Suprapubic skin (tissue), 4 donors: ENCODE results near the gene C12orf54. TPM values are rescaled to one million over a fixed set of nuclear protein-coding genes. Genes with fewer than 3 reads are reported as not detected.

Source experiments
- DNase-seq, 2 donors: peaks; one replicate each; pipeline ENCODE4 v3.0.0-alpha.2; 2019; ENCODE audit warnings: low spot score in 2 of 2
- H3K27ac ChIP-seq: fragments of 200-600 bp; sonication (generic); one replicate; pipeline ENCODE4 v1.5.1; 2019
- H3K27me3 ChIP-seq: fragments of 200-600 bp; sonication (generic); one replicate; pipeline ENCODE4 v1.5.1; 2019
- H3K36me3 ChIP-seq: fragments of 200-600 bp; sonication (generic); one replicate; pipeline ENCODE4 v1.5.1; 2019
- H3K4me1 ChIP-seq: fragments of 200-600 bp; sonication (generic); one replicate; pipeline ENCODE4 v1.5.1; 2019
- H3K4me3 ChIP-seq: fragments of 200-600 bp; sonication (generic); one replicate; pipeline ENCODE4 v1.5.1; 2019; ENCODE audit warnings: mild to moderate bottlenecking
- H3K9me3 ChIP-seq: fragments of 200-600 bp; sonication (generic); one replicate; pipeline ENCODE4 v1.5.1; 2019
- EP300 ChIP-seq: sonication (generic); formaldehyde crosslinking; IDR thresholded peaks from one replicate; pipeline ENCODE4 v1.6.1; 2017; ENCODE audit warnings: antibody characterized with exemption
- POLR2A ChIP-seq, 2 donors: fragments of 450-650 bp; IDR thresholded peaks; one replicate each; pipeline ENCODE4 v1.6.1; 2017; ENCODE audit warnings: antibody characterized with exemption in 2 of 2, mild to moderate bottlenecking in 2 of 2, moderate library complexity in 2 of 2
- POLR2AphosphoS5 ChIP-seq, 3 donors: sonication (generic); formaldehyde crosslinking; IDR thresholded peaks; one replicate each; pipeline ENCODE4 v1.6.1; 2017; ENCODE audit warnings: antibody characterized with exemption in 3 of 3
- WGBS: methylation state at CpG from one replicate; pipeline ENCODE4 v1.1.5; 2018; 5-methylcytosine and 5-hydroxymethylcytosine counted together
- total RNA-seq, 4 donors: library from RNA; depleted of rRNA; stranded (reverse); fragments of >200 nt; gene quantifications; one replicate each; pipeline ENCODE4 v1.1.0, GENCODE V29; 2016
- TF ChIP-seq, protein P1 (sequence below), 2 donors: fragments of 200-600 bp in 1 of 2; fragments of 450-650 bp in 1 of 2; sonication (generic) in 1 of 2; IDR thresholded peaks; one replicate each; pipeline ENCODE4 v1.5.1; 2016 to 2019; ENCODE audit warnings: antibody characterized with exemption in 2 of 2, mild to moderate bottlenecking in 1 of 2, moderate library complexity in 1 of 2

Gene C12orf54
- total RNA-seq, 4 donors from 2014 or later, result not detected

DNA sequence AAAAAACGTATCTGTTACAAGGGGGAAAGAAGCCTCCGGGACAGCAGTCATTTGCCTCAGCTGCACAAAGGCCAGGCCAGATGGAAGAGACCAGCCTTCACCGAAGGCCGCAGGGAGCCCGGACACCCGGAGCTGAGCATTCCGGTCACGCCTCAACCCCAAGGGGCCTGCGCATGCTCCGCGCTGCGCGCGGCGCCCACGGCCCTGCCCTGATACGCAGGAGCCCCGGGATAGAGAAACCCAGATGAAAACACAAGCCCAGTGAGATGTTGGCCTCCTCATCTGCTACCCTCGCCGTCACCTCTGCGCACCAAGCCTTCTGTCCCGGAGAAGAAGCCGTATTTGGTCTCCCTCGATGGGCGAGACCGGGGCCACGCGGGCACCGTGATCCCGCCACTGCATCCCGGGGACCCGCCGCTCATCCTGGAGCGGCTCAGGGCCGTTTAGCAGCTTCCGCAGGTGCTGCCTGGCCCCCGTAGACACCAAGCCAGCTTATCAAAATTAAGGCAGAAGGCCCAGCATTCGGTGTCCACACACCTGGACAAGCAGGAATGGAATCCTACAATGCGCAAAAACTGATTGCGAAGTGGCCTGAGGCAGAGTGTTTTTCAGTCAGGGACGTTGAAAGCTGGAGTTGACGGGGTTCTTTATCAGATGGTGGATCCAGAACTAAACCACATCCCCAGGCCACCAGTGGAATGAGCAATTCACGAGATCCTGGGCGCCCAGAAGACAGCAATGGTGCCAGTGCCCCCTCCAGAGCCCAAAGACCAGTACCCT lies 45.8 kb downstream of the C12orf54 start:
- no peak for DNase-seq
- 91% methylated on average over 43 of the region's 44 CpGs for WGBS
- TF ChIP-seq POLR2A (IDR thresholded peaks at IDR 0.05), result no peak
- TF ChIP-seq EP300, result no peak
- TF ChIP-seq, protein P1, sequence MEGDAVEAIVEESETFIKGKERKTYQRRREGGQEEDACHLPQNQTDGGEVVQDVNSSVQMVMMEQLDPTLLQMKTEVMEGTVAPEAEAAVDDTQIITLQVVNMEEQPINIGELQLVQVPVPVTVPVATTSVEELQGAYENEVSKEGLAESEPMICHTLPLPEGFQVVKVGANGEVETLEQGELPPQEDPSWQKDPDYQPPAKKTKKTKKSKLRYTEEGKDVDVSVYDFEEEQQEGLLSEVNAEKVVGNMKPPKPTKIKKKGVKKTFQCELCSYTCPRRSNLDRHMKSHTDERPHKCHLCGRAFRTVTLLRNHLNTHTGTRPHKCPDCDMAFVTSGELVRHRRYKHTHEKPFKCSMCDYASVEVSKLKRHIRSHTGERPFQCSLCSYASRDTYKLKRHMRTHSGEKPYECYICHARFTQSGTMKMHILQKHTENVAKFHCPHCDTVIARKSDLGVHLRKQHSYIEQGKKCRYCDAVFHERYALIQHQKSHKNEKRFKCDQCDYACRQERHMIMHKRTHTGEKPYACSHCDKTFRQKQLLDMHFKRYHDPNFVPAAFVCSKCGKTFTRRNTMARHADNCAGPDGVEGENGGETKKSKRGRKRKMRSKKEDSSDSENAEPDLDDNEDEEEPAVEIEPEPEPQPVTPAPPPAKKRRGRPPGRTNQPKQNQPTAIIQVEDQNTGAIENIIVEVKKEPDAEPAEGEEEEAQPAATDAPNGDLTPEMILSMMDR (IDR thresholded peaks at IDR 0.05), result no peak
- no peak for TF ChIP-seq POLR2AphosphoS5 (IDR thresholded peaks at IDR 0.05)

DNA sequence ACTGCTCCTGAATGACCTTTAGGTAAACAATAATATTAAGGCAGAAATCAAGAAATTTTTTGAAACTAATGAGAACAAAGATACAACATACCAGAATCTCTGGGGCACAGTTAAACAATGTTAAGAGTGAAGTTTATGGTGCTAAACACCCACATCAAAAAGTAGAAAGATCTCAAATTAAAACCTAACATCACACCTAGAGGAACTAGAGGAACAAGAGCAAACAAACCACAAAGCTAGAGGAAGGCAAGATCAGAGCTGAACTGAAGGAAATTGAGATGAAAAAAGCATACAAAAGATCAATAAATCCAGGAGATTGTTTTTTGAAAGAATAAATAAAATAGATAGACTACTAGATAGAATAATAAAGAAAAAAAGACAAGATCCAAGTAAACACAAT lies 50.3 kb downstream of the C12orf54 start:
- H3K27me3 ChIP-seq, result peaks cover 4% of the 10 kb centered on the region
- no peak overlapping the region for H3K4me3 ChIP-seq
- DNase-seq, result no peak
- no peaks in the 10 kb centered on the region for H3K9me3 ChIP-seq
- H3K36me3 ChIP-seq, result no peaks in the 10 kb centered on the region
- H3K27ac ChIP-seq, result no peak overlapping the region
- TF ChIP-seq POLR2AphosphoS5 (IDR thresholded peaks at IDR 0.05), result no peak
- no peak for TF ChIP-seq POLR2A (IDR thresholded peaks at IDR 0.05)
- TF ChIP-seq, protein P1 (IDR thresholded peaks at IDR 0.05), result no peak
- TF ChIP-seq EP300, result no peak
- H3K4me1 ChIP-seq, result no peaks in the 10 kb centered on the region

More for the DNA sequence above, 45.8 kb downstream of the C12orf54 start:
- Histone ChIP-seq H3K36me3 (no peaks in the 10 kb centered on the region), H3K27ac (no peak overlapping the region), H3K4me1 (no peaks in the 10 kb centered on the region), H3K27me3 (peaks cover 7% of the 10 kb centered on the region), H3K9me3 (no peaks in the 10 kb centered on the region), H3K4me3 (no peak overlapping the region)

DNA sequence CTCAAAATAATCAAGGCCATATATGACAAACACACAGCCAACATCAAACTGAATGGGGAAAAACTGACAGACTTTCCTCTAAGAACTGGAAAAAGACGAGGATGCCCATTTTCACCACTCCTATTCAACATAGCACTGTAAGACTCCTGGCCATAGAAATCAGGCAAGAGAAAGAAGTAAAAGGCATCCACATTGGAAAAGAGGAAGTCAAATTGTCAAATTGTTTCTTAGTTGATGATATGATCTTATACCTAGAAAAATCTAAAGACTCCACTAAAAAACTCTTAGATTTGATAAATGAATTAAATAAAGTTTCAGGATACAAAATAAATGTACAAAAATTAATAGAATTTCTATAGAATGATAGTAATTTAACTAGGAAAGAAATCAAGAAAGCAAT lies 54.3 kb downstream of the C12orf54 start:
- Histone ChIP-seq H3K36me3 (no peaks in the 10 kb centered on the region), H3K27ac (no peak overlapping the region), H3K27me3 (no peaks in the 10 kb centered on the region), H3K4me3 (no peak overlapping the region), H3K4me1 (no peaks in the 10 kb centered on the region), H3K9me3 (no peaks in the 10 kb centered on the region)
- no peak for DNase-seq
- 96% methylated on average over 1 of the region's 1 CpG for WGBS
- TF ChIP-seq EP300 (no peak), POLR2A (IDR thresholded peaks at IDR 0.05) (no peak), POLR2AphosphoS5 (IDR thresholded peaks at IDR 0.05) (no peak)

DNA sequence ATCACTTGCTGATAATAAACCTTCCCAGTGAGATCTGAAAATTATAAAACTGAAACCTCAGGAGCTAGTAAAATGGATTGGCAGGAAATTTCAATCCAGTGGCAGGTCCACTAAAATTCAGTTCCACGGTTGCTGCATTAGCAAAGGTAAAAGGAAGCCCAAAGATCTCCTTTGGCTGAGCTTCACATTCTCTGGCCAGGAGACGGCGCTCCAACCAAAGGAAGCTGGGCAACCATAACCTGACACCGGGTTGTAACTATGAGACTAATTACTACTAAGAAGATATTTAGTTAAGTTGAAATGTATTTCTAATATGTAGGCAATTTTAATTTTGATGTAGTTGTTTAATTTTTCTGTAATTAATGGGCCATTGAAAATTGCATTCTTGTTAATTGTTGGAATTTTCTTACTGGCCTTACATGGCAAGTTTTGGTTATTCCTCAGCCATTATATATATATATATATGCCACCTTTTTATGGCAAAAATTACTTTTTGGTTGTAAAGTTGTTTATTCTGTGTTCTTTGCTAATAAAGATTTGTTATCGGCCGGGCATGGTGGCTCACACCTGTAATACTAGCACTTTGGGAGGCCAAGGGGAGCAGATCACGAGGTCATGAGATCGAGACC lies 60.1 kb downstream of the C12orf54 start:
- Histone ChIP-seq H3K36me3 (no peaks in the 10 kb centered on the region), H3K27me3 (no peaks in the 10 kb centered on the region), H3K4me3 (no peak overlapping the region), H3K9me3 (no peaks in the 10 kb centered on the region), H3K4me1 (no peaks in the 10 kb centered on the region), H3K27ac (no peak overlapping the region)
- TF ChIP-seq POLR2AphosphoS5 (IDR thresholded peaks at IDR 0.05) (no peak), POLR2A (IDR thresholded peaks at IDR 0.05) (no peak), EP300 (no peak)
- TF ChIP-seq, protein P1 (IDR thresholded peaks at IDR 0.05), result no peak
- no peak for DNase-seq
- WGBS, result 53% methylated on average over 8 of the region's 8 CpGs

DNA sequence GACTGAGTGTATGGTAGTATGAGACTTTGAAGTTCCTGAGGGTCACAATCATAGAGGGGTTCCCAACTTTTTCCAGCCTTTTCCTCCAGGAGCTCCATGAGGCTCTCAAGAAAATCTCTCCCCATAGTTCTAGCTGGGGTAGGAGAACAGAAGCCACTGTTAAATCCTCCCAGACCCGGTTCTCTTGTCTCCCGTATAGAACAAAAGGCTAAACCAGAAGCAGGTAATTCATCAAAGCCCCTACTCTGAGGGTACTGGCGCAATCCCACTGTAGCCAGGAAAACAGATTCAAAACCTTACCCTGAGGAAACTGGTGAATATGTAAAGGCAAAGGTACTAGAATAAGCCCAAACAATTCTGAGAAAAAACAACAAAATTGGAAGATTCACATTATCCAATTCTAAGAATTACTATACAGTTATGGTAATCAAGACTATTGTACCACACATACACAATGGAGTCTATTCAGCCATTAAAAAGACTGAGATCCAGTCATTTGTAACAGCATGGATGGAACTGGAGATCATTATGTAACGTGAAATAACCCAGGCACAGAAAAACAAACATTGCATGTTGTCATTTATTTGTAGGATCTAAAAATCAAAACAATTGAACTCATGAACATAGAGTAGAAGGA lies 63.7 kb downstream of the C12orf54 start:
- TF ChIP-seq, protein P1 (IDR thresholded peaks at IDR 0.05), result no peak
- TF ChIP-seq EP300 (no peak), POLR2A (IDR thresholded peaks at IDR 0.05) (no peak)
- no peaks in the 10 kb centered on the region for H3K36me3 ChIP-seq
- H3K27me3 ChIP-seq, result no peaks in the 10 kb centered on the region
- DNase-seq, result no peak
- 69% methylated on average over 4 of the region's 4 CpGs for WGBS
- no peaks in the 10 kb centered on the region for H3K9me3 ChIP-seq
- no peak overlapping the region for H3K4me3 ChIP-seq
- no peak overlapping the region for H3K27ac ChIP-seq
- no peaks in the 10 kb centered on the region for H3K4me1 ChIP-seq

Other genes with a start within 250 kb of the C12orf54 start
- 10 to 100 TPM; 10.2 to 15.4 (median 13.2) TPM for gene ZNF641, start 131.6 kb upstream of the C12orf54 start, total RNA-seq
- not detected for gene ANP32D, start 9.9 kb upstream of the C12orf54 start, total RNA-seq
- gene OR8S1, start 43.1 kb downstream of the C12orf54 start, total RNA-seq, result not detected
- not detected for gene LALBA, start 87.5 kb downstream of the C12orf54 start, total RNA-seq
- gene KANSL2, start 199.7 kb downstream of the C12orf54 start, total RNA-seq, result 10 to 100 TPM; 39.0 to 92.7 (median 62.4) TPM
- 10 to 100 TPM; 23.4 to 74.4 (median 36.4) TPM for gene CCNT1, start 234.2 kb downstream of the C12orf54 start, total RNA-seq